HG03354 (cell line): ENCODE data around the gene CERS6.

Experiments
- ATAC-seq: cut with Tn5 transposase; IDR thresholded peaks from one replicate; pipeline ENCODE4 v1.9.1; 2021; ENCODE audit warnings: mild to moderate bottlenecking; ENCODE audit not compliant: unreplicated experiment, poor library complexity, severe bottlenecking

The CERS6 gene

DNA sequence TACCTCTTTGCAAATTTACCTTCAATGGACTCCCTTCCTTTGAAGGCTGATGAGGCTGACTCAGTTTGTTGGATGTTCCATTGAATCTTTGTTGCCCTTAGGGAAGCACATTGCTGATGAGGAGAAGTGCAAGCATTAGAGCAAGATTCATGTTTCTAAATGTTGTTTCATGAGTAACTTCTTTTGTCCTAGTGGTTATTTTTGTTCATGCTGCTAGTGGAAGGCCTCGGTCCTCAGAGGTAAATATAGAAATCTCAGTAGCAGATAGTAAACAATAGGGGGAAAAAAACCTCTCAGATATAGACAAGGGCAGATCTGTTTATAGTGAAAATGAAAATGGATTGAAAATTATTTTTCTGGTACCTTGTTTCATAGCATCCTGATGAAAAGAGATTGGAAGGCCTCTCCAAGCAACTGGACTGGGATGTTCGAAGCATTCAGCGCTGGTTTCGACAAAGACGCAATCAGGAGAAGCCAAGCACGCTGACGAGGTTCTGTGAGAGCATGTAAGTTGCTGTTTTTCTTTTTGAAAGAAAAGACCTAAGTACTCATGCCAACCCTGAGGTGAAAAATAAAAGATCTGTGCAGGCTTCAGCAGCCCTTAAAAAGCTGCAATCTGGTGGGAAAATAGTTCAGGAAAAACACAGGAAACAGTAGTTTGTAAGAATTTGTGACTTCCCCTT lies 104.9 kb downstream of the CERS6 start:
- peak; percentile 60 for ATAC-seq

DNA sequence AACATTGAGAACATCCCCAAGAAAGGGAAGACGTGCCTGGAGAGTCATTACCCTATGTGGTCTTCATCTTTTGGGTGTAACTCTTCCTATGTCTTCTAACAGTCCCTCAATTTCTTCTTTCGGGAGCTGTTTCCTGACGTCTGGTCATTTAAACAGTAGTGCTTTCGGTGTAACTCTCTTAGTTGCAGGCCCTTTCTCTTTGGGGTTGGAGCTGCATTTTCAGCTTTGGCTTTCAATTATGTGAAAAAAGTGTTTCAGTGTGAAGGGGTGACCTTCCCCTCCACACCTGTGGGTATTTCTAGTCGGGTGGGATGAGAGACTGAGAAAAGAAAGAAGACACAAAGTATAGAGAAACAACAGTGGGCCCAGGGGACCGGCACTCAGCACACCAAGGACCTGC lies 105.9 kb downstream of the CERS6 start:
- no peak for ATAC-seq

DNA sequence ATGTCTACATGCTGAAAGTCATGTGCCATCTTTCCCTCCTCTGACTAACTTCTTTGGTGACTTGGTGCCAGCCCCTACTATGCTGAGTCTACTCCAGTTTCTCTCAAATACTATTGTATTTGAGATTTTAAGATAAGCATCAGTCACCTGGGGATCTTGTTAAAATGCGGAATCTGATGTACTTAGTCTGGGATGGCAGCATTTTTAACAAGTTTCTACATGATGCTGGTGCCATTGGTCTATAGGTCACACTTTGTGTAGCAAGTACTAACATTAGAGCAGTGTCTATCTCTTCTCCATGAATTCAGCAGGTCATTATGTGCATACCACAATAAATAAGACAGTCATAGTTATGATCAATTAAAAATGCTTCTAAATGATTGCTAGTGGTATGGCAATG lies 106.9 kb downstream of the CERS6 start:
- ATAC-seq = no peak

DNA sequence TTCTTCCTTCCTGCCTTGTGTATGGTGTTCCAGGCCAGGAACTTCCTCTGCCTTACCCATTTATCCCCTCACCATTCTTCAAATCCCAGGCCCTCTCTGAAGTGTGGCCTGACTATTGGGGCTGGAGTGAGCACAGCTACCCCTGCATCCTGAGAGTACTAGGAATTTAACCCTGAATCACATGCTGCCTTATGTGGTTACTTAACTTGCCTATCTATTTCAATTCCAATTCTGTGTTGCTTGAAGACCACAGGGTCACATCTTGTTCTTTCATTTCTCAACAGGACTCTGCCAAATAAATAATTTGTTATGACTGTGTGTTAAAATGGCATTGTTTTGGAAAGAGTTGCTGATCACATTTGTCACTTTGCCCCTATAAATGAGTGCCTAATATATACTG lies 108.6 kb downstream of the CERS6 start:
- no peak for ATAC-seq

DNA sequence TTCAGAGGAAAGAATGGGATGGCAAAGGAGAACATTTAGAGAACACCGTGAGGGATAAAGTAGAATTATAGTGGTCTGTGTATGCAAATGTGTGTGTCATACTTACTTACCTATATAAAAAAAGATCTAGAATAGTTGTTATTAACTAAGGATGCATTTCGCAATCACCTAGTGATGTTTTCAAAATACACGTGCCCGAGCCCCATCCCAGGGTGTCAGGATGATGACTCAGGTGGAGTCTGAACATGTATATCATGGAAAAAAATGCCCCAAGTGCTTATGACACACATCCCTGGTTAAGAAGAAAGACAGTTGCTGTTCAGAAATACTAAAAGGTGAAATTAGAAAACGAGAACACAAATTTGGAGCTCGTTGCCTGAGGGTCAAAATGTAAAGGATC lies 109.0 kb downstream of the CERS6 start:
- no peak for ATAC-seq

DNA sequence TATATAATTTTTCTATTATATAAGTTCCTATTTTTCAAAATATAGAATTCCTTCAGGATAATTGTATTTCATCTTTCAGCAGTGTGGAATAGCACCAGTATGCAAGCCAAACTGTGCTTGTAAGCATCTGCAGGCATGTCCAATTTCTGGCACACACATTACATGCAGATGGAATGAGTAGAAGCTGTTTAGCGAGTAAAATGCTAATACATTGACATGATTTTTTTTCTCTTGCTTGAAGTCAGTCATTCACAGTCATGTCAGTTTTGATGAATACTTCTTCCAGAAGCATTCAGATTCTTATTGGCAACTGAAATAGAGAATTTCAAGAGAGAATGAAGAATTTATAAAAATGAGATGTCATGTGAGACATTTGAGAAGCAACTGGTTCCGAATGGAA lies 109.4 kb downstream of the CERS6 start:
- no peak for ATAC-seq

DNA sequence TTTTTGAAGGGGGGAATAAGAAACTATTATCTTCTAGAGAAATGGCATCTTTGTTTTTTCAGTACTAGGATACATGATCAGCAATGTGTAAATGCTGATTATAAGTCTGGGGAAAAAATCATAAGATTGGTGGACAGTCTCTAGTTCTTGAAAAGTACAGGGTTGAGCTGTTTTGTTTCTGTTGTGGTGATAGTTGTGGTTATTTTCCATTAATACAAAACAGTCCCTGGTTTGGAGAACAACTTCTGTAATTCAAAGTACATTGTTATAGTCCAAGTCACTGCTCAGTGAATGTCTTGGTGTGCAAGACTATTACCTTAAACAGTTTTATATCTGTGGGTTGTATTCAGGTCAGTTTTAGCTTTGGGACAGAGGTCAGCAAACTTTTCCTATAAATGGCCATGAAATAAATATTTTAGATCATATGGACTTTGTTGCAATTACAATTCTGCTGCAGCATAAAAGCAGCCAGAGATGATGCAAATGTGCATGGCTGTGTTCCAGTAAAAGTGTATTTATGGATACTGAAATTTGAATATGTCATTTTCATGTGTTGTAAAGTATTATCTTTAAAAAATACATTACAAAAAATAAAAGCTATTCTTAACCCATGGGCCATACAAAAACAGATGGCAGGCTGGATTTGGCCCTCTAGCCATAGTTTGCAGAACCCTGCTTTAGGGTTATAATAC lies 111.0 kb downstream of the CERS6 start:
- ATAC-seq = peak; percentile 42

DNA sequence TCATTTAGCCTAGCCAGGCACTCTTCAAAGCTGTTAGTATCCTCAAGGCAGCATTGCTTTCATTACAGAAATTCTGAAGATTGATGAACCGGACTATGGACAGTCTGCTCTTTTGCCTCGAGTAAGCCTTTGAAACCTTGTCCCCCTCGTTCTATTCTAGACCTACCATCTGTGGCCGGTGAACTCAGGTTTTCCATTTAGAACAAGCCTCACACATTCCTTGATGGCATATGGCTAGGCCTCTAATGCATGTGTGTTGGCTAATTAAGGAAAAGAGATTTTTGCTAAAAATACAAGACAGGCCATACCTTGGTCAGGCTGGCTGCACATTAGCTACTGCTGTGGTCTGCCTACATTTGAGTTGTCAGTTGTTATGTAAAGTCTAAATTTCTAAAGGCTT lies 111.8 kb downstream of the CERS6 start:
- ATAC-seq = no peak

DNA sequence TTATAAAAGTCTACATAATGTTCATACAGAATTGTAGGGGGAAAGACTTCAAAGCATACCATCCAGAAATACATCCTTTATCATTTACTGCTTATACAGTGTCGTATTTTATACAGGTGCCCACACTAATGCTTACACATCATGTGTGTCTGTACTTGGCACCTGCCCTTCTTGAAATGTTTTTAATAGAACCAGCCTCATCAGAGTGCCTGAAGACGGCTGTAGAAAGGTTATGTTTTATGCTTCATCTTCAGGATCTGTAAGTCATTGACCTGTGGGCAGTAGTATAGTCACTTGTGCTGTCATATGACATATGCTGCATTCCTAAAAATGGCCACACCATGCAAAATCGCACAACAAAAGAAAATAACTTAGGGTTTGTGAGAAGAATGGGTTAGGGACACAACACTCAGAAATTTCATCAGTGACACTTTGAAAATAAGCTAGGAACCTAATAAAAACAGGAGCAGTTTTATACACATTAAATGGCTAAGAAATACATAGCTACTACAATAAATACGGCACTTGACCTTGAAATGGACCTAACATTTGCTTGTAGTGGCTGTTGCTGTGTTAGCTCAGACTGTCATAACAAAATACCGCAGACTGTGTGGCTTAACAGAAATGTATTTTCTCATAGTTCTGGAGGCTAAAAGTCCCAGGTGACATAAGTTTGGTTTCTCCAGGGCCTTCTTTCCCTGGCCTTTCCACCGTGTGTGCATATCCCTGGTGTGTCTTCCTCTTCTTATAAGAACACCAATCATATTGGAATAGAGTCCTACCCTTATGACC lies 112.6 kb downstream of the CERS6 start:
- no peak for ATAC-seq

DNA sequence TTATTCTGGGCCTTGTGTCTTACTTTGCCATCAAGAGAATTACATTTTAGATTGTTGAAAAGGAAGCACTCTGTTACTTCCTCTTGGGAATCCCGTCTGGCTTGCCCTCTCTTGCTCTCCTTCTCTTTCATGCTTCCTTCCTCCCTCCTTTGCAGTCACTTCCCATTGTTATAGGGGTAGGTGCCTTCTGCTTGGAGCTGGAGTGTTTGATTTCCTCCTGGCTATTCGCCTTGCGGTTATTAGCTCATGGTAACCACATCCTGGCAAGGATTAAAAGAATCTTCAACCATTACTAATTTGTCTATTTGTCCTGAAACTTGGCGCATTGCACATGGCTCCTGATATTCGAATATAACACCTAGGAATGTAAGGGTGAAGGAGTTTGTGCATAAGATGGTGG lies 115.0 kb downstream of the CERS6 start:
- no peak for ATAC-seq

DNA sequence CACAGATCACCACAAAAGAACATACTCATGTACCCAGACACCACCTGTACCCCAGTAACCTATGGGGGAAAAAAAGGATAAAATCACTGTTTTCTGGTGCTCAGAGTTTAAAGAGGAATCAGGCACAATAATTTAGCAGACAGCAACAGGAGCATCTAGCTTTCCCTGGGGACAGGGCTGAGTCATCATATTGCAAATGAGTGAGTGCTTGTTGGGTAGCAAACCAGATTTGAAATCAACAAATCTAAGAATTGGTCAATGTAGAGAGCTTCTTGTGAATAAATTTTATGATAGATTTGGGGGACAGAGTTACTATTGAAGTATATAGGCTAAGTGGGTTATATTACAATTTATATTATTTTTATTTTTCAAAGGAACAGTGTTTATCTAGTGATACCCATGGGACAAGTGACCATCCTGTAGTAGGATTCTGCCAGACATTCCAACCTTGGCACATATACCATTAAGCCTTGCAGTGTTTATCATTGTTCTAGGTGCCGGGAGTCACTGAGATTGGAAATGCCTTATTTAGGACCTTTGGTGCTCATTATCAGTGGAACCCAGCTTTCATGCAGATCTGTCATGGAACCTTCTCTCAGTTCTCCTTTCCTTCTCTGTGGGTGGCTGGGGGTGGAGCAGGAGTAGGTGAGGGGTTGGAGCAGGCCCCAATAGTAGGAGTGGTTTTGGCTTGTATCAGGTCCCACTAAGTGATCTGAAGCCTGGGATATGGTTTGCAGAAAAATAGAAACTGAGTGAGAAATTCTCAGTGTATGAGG lies 117.2 kb downstream of the CERS6 start:
- no peak for ATAC-seq

DNA sequence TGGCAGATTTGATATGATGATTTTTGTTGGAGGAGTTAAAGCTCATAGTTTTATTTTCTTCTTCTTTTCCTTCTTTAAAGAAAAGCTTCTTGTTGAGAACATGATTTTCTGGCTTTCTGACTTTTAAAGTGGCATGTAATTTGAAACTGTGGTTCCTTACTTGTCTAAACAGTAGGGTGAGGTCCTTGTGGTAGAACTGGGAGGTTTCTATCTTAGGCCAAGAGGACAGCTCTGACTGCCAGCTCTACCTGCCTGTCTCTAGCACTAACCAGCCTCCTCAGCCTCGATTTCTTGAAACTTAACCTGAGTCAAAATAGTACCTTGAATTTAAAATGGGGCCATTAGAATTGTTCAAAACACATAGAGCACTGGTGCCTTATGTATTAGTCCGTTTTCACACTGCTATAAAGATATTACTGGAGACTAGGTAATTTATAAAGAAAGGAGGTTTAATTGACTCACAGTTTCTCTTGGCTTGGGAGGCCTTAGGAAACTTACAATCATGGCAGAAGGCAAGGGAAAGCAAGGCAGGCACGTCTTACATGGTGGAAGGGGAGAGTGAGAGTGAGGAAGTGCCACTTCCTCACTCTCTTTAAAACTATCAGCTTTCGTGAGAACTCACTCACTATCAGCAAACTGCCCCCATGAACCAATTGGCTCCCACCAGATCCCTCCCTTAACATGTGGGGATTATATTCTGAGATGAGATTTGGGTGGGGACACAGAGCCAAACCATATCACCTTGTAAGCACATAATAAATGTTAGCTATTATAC lies 119.0 kb downstream of the CERS6 start:
- ATAC-seq = no peak

DNA sequence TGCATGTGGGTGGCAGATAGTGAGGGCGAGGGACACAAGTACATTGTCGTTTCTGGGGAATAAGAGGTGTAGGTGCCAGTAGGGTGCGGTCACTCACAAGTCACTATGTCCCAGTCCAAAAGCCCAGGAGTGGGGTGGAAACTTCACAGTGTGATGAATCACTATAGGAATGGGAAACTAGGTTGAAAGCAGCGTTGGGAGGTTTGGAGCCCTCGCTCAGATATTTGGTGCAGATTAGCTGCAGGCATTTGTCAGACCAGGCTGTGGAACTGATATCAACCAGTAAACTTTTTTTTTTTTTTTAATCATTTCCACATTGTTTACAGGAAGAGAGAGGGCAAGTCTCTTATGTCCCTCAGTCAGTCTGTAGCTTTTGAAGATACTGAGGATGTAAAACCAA lies 121.8 kb downstream of the CERS6 start:
- no peak for ATAC-seq

DNA sequence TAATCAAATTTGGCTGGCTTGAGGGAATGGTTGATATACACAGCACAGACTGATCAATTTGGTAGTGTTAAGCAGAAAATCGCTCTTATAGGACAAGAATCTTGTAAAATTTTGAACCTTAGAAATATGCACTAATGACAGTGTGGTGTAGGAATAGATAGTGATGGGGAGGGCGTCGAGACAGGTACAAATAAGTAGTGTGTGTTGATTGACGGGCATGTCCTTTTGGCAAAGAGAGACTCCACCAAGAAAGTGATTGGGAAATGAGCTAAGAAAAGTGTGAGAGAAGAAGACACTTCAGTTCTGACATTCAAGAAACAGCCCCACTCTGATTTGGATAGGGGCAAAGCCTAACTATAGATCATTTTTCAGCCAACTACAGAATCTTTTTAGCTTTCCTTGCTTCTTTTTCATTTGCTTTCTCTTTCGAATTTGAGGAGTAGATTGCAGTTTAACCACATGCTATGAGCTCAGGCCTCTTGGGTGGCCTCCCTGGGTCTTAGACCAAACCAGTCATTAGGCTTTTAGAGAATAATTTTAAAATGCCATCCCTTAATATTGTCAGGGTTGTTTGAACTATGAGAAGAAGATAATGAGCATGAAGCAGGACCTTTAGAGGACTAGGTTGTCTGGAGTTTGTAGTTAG lies 127.1 kb downstream of the CERS6 start:
- peak; percentile 69 for ATAC-seq

DNA sequence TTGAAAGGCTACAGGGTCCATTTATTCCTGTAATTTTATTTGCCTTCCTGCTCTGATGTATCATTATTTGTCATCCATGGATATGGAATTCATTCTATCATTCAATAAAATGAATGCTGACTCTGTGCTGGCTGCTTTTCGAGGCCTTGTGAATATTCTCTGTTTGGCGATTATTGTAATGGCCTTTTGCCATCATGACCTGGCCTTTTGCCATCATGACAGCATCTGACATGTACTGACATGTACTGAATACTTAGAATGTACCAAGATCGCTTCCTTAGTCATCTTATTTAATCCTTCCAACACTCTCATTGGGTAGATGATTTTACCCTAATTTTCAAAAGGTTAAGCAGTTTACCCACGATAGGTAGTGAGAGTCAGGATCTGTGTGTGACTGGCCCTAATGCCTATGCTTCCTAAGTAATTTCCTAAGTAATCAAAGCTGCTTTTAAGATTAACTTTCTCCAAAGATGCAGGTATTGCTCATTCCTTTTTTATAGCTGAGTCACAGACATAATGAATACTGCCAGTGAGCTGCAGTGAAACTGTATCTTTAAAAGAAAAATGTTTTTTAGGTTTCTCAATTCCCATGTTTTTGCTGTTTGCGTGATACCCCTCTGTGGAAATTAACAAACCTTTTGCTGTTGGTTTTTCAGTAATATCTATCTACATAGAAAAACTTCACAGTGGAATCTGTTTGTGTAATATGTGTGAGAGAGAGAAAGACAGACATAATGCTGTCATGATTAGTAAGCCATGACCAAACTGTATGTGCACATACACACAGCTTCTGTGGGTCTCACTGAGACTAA lies 127.8 kb downstream of the CERS6 start:
- no peak for ATAC-seq

DNA sequence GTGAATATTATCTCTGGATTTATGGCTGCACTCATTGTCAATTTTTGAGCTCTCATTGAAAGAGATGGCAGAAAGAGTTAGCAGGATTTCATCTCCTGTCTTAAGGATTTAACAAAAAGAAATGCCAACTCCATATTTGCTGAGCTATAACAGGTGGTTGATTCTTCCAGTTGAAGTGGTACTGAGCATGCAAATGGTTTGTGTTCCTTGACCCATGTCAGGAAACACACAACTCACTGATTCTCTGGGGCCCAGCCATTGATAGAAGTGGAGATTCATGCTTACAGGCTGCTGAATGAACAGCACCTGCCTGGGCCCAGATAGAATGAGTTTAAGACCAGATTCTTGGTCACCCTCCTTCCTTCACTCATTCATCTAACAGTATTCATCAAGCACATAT lies 128.8 kb downstream of the CERS6 start:
- no peak for ATAC-seq

DNA sequence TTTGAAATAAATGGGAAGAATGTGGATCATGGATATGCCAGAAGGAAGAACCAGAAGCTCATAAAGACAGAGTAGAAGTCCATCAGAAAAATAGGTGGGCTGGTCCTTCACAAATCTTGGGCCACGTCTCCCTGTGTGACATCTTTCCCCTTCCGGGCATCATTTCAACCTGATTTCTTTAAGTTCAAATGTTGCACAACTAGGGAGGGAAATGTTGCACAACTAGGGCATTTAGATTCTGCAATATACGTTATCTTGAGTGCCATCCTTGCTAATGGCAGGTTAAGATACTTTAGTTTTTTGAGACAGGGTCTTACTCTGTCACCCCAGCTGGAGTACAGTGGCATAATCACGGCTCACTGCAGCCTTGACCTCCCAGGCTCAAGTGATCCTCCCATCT lies 129.6 kb downstream of the CERS6 start:
- no peak for ATAC-seq

DNA sequence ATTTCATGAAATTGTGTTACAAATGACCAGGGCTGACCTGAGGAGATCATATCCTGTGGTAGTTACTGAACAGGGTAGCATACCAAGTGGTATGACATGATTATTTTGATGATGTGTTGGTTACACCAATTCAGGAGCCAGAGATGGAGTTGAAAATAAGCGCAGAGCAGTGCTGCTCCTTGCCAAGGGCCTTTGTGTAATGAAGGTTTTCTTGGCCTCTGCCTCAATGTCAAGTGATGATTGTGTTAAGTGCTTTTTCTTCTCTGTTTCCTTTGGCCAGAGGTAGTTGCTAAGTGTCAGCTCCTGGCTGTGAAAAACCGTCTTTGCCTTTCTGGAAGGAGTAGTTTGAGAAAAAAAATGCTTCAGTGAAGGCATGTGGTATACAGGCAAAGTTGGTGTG lies 131.2 kb downstream of the CERS6 start:
- no peak for ATAC-seq
